ENCODE measurements around the gene PIGM. TPM values are rescaled to one million over a fixed set of nuclear protein-coding genes. Genes with fewer than 3 reads are reported as not detected.
"Not testable (repeated sequence)": the region's sequence is repeated elsewhere in the genome, so short reads cannot be mapped to it uniquely, and the experiment has no call there.

Gene PIGM
- total and polyA plus RNA-seq, 5 donors from 2014 or later, result 3.6 to 5.5 (median 4.5) TPM

DNA sequence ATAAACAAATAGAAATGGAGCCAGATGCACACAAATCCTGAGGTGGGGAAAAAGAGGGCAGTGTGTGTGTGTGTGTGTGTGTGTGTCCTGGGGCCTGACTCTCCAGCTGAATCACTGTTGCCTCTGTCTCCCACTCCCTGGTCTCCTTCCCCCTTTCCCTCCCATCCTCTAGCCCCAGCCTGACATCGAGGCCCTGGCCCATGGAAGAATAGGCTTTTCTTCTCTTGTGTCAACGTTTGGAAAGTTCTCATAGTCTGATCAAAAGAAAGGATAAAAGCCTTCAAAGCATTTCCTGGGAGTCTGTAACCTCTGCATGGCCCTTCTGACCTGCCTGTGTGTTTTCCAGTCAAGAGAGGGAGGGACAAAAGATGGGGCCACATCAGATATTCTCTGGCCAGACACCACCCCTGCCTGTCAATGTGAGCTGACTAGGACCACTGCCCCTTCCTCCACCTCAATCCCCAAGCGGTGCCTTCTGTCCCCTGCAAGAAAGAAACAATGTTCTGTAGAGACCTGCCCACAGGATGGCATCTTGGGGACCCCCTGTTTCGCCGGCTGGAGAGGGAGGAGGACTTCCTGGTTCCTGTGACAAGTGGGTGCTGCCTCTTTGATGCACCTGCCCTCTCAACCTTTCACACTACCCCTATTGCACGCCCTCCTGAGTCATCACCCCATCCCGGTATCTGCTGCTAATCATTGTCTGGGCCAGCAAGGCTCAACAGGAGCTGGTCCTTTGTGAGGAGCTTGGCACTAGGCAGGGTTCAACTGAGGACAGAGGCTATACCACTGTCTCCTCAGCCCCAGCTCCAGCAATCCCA lies 22.0 kb upstream of the PIGM start:
- H3K27ac Mint-ChIP-seq, result peak overlapping the region in 1 of 3 donors; percentile 27
- Histone ChIP-seq H3K9me3 (ENCODE audit: control insufficient read depth in 2 of 2, low read length in 2 of 2) (no peaks in the 10 kb centered on the region), H3K36me3 (ENCODE audit: control insufficient read depth, insufficient read depth, low read length) (no peaks in the 10 kb centered on the region), H3K27me3 (ENCODE audit: control insufficient read depth, insufficient read depth, low read length) (peaks cover 18% of the 10 kb centered on the region), H3K4me1 (ENCODE audit: control insufficient read depth, insufficient read depth, low read length, poor library complexity, severe bottlenecking) (no peaks in the 10 kb centered on the region), H3K4me3 (ENCODE audit: low read depth, low read length) (no peak overlapping the region), H3K27ac (ENCODE audit: insufficient read depth, low read length, poor library complexity, severe bottlenecking) (no peak overlapping the region)
- no peak overlapping the region for H3K4me3 Mint-ChIP-seq
- H3K9me3 Mint-ChIP-seq, result no peaks in the 10 kb centered on the region
- ATAC-seq (ENCODE audit: low read depth in 2 of 2) (no peak), DNase-seq (no peak)
- peaks cover 45% of the 10 kb centered on the region for H3K27me3 Mint-ChIP-seq
- H3K36me3 Mint-ChIP-seq, result no peaks in the 10 kb centered on the region
- no peaks in the 10 kb centered on the region for H3K4me1 Mint-ChIP-seq

DNA sequence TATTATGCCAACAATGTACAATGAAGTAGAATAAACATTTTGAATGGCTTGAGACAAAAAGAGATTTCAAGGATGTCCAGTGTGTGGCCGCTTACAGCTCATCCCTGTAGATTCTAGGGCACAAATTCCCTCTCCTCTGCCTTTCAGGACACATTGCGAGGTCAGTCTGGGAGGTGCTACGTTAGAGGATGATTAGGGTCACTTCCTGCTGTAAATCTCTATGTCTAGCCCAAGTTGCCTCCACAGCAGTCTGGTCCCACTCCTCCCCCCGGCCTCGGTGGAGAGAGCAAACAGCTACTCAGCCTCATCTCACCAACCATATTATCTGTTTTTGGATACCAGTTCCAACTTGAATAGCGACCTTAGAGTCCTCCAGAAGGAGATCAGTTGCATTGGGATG lies 21.1 kb upstream of the PIGM start:
- H3K27ac Mint-ChIP-seq, result no peak overlapping the region
- Histone ChIP-seq H3K27ac (ENCODE audit: insufficient read depth, low read length, poor library complexity, severe bottlenecking) (no peak overlapping the region), H3K4me1 (ENCODE audit: control insufficient read depth, insufficient read depth, low read length, poor library complexity, severe bottlenecking) (no peaks in the 10 kb centered on the region), H3K27me3 (ENCODE audit: control insufficient read depth, insufficient read depth, low read length) (peaks cover 18% of the 10 kb centered on the region), H3K9me3 (ENCODE audit: control insufficient read depth in 2 of 2, low read length in 2 of 2) (no peaks in the 10 kb centered on the region), H3K4me3 (ENCODE audit: low read depth, low read length) (no peak overlapping the region), H3K36me3 (ENCODE audit: control insufficient read depth, insufficient read depth, low read length) (no peaks in the 10 kb centered on the region)
- DNase-seq, result no peak
- H3K36me3 Mint-ChIP-seq, result no peaks in the 10 kb centered on the region
- H3K27me3 Mint-ChIP-seq, result peaks cover 49% of the 10 kb centered on the region
- ATAC-seq (ENCODE audit: low read depth in 2 of 2), result no peak
- no peaks in the 10 kb centered on the region for H3K9me3 Mint-ChIP-seq
- H3K4me3 Mint-ChIP-seq, result no peak overlapping the region
- no peaks in the 10 kb centered on the region for H3K4me1 Mint-ChIP-seq

DNA sequence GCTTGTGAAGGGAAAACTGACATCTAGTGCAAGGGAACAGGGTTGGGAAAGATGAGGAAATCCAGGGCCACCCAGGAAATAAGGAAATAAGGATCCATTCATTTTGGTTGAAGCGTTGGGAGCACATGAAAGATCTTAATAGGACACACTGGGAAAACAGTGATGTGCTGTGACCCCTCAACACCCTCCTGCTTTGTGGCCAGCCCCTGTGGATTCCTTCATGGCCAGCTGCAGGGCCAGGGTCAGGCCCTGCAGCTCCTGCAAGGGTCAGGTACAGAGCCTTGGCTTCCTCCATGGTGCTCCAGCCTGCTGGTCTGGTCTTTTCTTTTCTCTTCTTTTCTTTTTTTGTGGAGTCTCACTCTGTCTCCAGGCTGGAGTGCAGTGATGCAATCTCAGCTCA lies 18.8 kb upstream of the PIGM start:
- H3K36me3 Mint-ChIP-seq, result no peaks in the 10 kb centered on the region
- no peak for ATAC-seq (ENCODE audit: low read depth in 2 of 2)
- Histone ChIP-seq H3K4me3 (ENCODE audit: low read depth, low read length) (no peak overlapping the region), H3K27ac (ENCODE audit: insufficient read depth, low read length, poor library complexity, severe bottlenecking) (no peak overlapping the region), H3K36me3 (ENCODE audit: control insufficient read depth, insufficient read depth, low read length) (no peaks in the 10 kb centered on the region), H3K4me1 (ENCODE audit: control insufficient read depth, insufficient read depth, low read length, poor library complexity, severe bottlenecking) (peaks cover 4% of the 10 kb centered on the region), H3K27me3 (ENCODE audit: control insufficient read depth, insufficient read depth, low read length) (peaks cover 20% of the 10 kb centered on the region), H3K9me3 (ENCODE audit: control insufficient read depth in 2 of 2, low read length in 2 of 2) (no peaks in the 10 kb centered on the region)
- peaks cover 55% of the 10 kb centered on the region for H3K27me3 Mint-ChIP-seq
- H3K9me3 Mint-ChIP-seq, result no peaks in the 10 kb centered on the region
- H3K4me3 Mint-ChIP-seq, result no peak overlapping the region
- no peak for DNase-seq
- H3K27ac Mint-ChIP-seq, result no peak overlapping the region
- peaks cover 0 to 14% (median 4%) of the 10 kb centered on the region in 4 donors for H3K4me1 Mint-ChIP-seq

DNA sequence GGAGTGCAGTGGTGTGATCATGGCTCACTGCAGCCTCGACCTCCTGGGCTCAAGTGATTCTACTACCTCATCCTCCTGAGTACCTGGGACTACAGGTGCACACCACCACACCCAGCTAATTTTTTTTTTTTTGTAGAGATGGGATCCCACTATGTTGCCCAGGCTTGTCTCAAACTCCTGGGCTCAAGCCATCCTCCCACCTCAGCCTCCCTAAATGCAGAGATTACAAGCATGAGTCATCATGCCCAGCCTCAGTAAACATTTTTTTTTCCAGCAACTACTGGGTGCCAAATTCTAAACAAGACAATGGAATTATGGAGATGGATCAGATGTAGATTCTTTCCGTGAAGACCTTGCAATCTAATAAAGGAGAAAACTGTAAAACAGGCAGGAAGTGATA lies 18.4 kb upstream of the PIGM start:
- not testable (repeated sequence) for H3K9me3 Mint-ChIP-seq; H3K36me3 ChIP-seq (ENCODE audit: control insufficient read depth, insufficient read depth, low read length); H3K27ac ChIP-seq (ENCODE audit: insufficient read depth, low read length, poor library complexity, severe bottlenecking); H3K4me3 ChIP-seq (ENCODE audit: low read depth, low read length); ATAC-seq (ENCODE audit: low read depth in 2 of 2); DNase-seq; H3K4me1 ChIP-seq (ENCODE audit: control insufficient read depth, insufficient read depth, low read length, poor library complexity, severe bottlenecking); H3K9me3 ChIP-seq (ENCODE audit: control insufficient read depth in 2 of 2, low read length in 2 of 2); H3K4me3 Mint-ChIP-seq; H3K36me3 Mint-ChIP-seq; H3K27ac Mint-ChIP-seq
- Mint-ChIP-seq H3K4me1 (peaks cover 0 to 14% (median 4%) of the 10 kb centered on the region in 4 donors), H3K27me3 (peaks cover 56% of the 10 kb centered on the region)
- H3K27me3 ChIP-seq (ENCODE audit: control insufficient read depth, insufficient read depth, low read length), result peaks cover 21% of the 10 kb centered on the region

DNA sequence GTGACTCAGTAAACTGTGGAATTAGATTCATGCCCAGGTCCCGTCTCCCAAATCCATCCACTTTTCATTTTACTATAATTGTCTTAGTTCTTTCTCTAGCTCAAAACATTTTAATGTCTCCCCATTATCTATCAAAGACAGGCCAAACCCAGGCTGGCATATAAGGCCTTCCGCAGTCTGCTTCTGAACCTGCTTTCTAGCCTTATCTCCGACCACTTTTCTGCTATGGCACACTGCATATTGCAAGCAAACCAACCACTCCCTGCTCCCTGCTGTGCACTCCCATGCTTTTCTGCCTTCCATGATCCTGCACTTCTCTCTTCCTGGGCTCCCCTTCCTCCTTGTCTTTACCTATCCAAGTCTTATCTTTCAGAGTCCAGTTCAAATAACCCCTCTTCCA lies 17.3 kb upstream of the PIGM start:
- no peaks in the 10 kb centered on the region for H3K9me3 ChIP-seq (ENCODE audit: control insufficient read depth in 2 of 2, low read length in 2 of 2)
- Mint-ChIP-seq H3K4me1 (peaks cover 0 to 14% (median 4%) of the 10 kb centered on the region in 4 donors), H3K36me3 (no peaks in the 10 kb centered on the region), H3K27ac (no peak overlapping the region), H3K9me3 (no peaks in the 10 kb centered on the region), H3K27me3 (peaks cover 52% of the 10 kb centered on the region), H3K4me3 (no peak overlapping the region)
- H3K4me3 ChIP-seq (ENCODE audit: low read depth, low read length), result no peak overlapping the region
- no peak overlapping the region for H3K27ac ChIP-seq (ENCODE audit: insufficient read depth, low read length, poor library complexity, severe bottlenecking)
- ATAC-seq (ENCODE audit: low read depth in 2 of 2) (no peak), DNase-seq (no peak)
- H3K4me1 ChIP-seq (ENCODE audit: control insufficient read depth, insufficient read depth, low read length, poor library complexity, severe bottlenecking), result peaks cover 4% of the 10 kb centered on the region
- peaks cover 21% of the 10 kb centered on the region for H3K27me3 ChIP-seq (ENCODE audit: control insufficient read depth, insufficient read depth, low read length)
- no peaks in the 10 kb centered on the region for H3K36me3 ChIP-seq (ENCODE audit: control insufficient read depth, insufficient read depth, low read length)

DNA sequence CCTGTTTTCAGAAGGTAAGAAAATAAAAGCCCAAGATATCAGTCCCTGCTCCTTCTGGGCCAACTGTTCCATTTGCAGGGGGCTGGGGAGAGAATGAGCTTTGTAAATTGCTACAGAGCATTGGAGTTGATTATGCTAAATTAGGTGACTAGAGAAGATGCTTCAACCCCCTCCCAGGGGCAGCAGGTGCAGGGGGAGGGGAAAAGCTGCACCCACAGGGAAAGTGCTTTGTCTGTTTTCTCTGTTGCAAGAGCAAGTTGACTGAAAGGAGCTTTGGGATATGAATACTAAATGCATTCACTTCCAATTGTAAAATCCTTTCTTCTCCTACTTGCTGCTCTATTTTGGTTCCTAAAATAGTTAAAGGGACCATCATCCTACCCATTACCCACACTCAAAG lies 16.5 kb upstream of the PIGM start:
- Mint-ChIP-seq H3K4me1 (peaks cover 0 to 14% (median 4%) of the 10 kb centered on the region in 4 donors), H3K27me3 (peaks cover 44% of the 10 kb centered on the region), H3K36me3 (no peaks in the 10 kb centered on the region), H3K27ac (peak overlapping the region in 1 of 3 donors; percentile 51), H3K9me3 (no peaks in the 10 kb centered on the region), H3K4me3 (no peak overlapping the region)
- Histone ChIP-seq H3K9me3 (ENCODE audit: control insufficient read depth in 2 of 2, low read length in 2 of 2) (no peaks in the 10 kb centered on the region), H3K27ac (ENCODE audit: insufficient read depth, low read length, poor library complexity, severe bottlenecking) (no peak overlapping the region), H3K4me1 (ENCODE audit: control insufficient read depth, insufficient read depth, low read length, poor library complexity, severe bottlenecking) (peaks cover 4% of the 10 kb centered on the region), H3K36me3 (ENCODE audit: control insufficient read depth, insufficient read depth, low read length) (no peaks in the 10 kb centered on the region), H3K27me3 (ENCODE audit: control insufficient read depth, insufficient read depth, low read length) (peaks cover 21% of the 10 kb centered on the region), H3K4me3 (ENCODE audit: low read depth, low read length) (no peak overlapping the region)
- DNase-seq (no peak), ATAC-seq (ENCODE audit: low read depth in 2 of 2) (no peak)

DNA sequence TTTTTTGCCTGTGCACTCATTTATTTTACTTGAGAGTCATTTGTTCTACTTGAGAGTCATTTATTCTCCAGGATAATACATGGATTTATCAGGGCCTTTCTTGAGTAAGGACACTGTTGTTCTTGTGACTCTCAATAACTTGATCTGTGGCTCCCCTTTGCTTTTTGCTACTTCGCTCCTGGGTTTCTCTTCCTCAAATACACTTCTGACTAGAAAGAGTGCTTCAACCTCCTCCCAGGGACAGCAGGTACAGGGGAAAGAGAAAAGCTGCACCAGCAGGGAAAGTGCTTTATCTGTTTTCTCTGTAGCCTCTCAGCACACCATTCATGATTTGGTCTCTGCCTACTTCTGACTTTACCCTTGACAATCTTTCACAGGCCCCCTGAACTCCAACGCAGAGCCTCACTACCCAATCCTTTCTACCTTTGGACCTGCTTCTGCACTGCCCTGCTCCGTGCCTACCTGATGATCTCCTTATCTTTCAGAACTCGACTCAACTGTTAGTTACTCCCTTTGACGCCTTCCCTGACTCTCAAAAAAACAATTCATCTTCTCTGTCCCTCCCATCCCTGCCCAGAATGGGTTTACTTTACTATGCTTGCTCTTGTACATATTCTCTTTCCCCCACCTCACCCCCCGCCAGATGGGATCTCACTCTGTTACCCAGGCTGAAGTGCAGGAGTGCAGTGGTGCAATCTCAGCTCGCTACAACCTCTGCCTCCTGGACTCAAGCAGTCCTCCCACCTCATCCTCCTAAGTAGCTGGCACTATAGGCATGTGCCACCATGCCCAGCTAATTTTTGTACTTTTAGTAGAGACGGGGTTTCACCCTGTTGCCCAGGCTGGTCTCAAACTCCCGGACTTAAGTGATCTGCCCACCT lies 15.6 kb upstream of the PIGM start:
- ATAC-seq (ENCODE audit: low read depth in 2 of 2) (no peak), DNase-seq (no peak)
- Histone ChIP-seq H3K27me3 (ENCODE audit: control insufficient read depth, insufficient read depth, low read length) (peaks cover 17% of the 10 kb centered on the region), H3K4me3 (ENCODE audit: low read depth, low read length) (peak overlapping the region; percentile 67), H3K4me1 (ENCODE audit: control insufficient read depth, insufficient read depth, low read length, poor library complexity, severe bottlenecking) (peaks cover 4% of the 10 kb centered on the region), H3K27ac (ENCODE audit: insufficient read depth, low read length, poor library complexity, severe bottlenecking) (no peak overlapping the region), H3K36me3 (ENCODE audit: control insufficient read depth, insufficient read depth, low read length) (no peaks in the 10 kb centered on the region), H3K9me3 (ENCODE audit: control insufficient read depth in 2 of 2, low read length in 2 of 2) (no peaks in the 10 kb centered on the region)
- Mint-ChIP-seq H3K4me3 (peak overlapping the region in 2 of 4 donors; percentile 55 to 85), H3K27ac (peak overlapping the region in 2 of 3 donors; percentile 26 to 89), H3K4me1 (peaks cover 0 to 14% (median 4%) of the 10 kb centered on the region in 4 donors), H3K27me3 (peaks cover 34% of the 10 kb centered on the region), H3K36me3 (no peaks in the 10 kb centered on the region), H3K9me3 (peaks cover 0 to 1% (median 0%) of the 10 kb centered on the region in 7 donors)
